GM10266 (cell line): ENCODE data around the gene MAPKAPK3.

ENCODE experiments used
- DNase-seq: peaks from one replicate; pipeline ENCODE4 v3.0.0; 2012; ENCODE audit errors: extremely low spot score
- CTCF ChIP-seq: IDR thresholded peaks from 2 replicates; pipeline ENCODE4 v1.5.1; 2012; ENCODE audit warnings: mild to moderate bottlenecking, low read depth; ENCODE audit not compliant: control insufficient read depth, insufficient read depth; ENCODE audit errors: missing control alignments

MAPKAPK3 gene

GRCh38 chr3:50623840-50624474, 7.0 kb downstream of the MAPKAPK3 start:
- no peak for TF ChIP-seq CTCF
- no peak for DNase-seq

GRCh38 chr3:50624634-50625033, 7.7 kb downstream of the MAPKAPK3 start:
- TF ChIP-seq CTCF, result no peak

GRCh38 chr3:50625231-50626182, 8.6 kb downstream of the MAPKAPK3 start:
- DNase-seq, result no peak
- no peak for TF ChIP-seq CTCF

More at GRCh38 chr3:50624634-50625033, 7.7 kb downstream of the MAPKAPK3 start:
- DNase-seq, result no peak

- no peak for DNase-seq
- TF ChIP-seq CTCF, result no peak
Measured at GRCh38 chr3:50626401-50626800, 9.4 kb downstream of the MAPKAPK3 start.

GRCh38 chr3:50627407-50628051, 10.6 kb downstream of the MAPKAPK3 start:
- no peak for DNase-seq
- TF ChIP-seq CTCF, result peak; percentile 59

GRCh38 chr3:50628601-50629000, 11.7 kb downstream of the MAPKAPK3 start:
- DNase-seq, result no peak
- no peak for TF ChIP-seq CTCF
